DMS153 treated with DMSO at 0.1 percent for 48 hours (cell line): Measurements from ENCODE around the gene SLC15A2.
"Not testable (repeated sequence)": the region's sequence is repeated elsewhere in the genome, so short reads cannot be mapped to it uniquely, and the experiment has no call there.

Experiments used
- DNase-seq: peaks from one replicate; lab custom pipeline; 2025; ENCODE audit not compliant: unreplicated experiment; lab: John Stamatoyannopoulos, UW

The SLC15A2 gene

DNA sequence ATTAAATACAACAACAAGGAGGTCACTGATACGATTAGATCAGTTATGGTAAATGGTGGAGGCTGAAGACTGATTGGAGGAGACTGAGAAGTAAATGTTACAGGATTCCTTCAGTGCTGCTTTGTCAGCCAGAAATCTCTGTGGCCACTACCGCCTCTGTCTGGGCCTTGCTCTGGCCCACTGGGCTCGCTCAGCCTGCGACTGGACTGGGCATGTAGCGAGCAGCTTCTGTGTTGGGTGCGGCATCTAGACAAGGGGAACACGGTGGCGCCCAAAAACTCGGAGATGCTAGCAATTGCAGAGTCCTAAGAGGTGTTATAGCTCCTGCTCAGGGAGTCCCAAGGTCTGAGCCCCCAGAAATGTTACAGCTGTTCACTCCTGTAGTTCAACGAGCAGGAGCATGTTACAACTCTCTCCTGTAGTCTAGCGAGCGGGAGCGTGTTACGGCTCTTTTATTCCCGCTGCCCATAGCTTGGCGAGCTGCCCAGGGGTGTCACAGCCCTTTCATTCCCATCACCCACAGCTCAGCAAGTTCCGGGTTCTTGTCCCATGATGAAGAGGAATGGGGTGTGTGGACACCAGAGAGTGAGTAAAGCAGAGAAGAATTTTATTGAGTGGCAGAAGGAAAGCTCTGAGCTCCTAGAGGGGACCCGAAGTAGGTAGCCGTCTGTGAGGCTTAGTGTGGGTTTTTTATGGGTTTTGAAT lies 24.7 kb downstream of the SLC15A2 start:
- DNase-seq = no peak

DNA sequence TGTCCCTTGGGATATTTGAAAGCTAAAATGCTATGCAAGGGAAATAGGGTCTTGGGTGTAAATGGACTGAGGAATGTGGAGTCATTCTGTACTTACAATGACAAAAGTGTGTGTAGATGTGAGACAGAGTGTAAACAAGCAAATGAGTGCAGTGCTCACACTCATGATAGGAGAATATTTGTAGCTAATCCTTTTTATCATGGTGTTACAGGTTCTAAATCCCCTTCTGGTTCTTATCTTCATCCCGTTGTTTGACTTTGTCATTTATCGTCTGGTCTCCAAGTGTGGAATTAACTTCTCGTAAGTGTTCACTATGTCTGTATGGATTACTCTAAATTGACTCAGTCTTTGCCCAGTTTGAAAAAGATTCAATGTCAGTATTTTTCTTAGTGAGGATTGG lies 30.5 kb downstream of the SLC15A2 start:
- DNase-seq = no peak

DNA sequence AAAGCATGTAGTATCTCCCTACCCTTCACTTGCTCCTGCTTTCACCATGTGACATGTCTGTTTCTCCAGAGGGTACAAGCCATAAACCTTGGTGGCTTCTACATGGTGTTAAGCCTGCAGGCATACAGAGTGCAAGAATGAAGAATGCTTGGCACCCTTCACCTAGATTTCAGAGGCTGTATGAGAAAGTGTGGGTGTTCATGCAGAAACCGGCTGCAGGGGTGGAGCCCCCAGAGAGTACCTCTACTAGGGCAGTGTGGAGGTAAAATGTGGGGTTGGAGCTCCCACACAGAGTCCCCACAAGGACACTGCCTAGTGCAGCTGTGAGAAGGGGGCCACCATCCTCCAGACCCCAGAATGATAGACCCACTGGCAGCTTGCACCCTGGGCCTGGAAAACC lies 32.2 kb downstream of the SLC15A2 start:
- DNase-seq = no peak

DNA sequence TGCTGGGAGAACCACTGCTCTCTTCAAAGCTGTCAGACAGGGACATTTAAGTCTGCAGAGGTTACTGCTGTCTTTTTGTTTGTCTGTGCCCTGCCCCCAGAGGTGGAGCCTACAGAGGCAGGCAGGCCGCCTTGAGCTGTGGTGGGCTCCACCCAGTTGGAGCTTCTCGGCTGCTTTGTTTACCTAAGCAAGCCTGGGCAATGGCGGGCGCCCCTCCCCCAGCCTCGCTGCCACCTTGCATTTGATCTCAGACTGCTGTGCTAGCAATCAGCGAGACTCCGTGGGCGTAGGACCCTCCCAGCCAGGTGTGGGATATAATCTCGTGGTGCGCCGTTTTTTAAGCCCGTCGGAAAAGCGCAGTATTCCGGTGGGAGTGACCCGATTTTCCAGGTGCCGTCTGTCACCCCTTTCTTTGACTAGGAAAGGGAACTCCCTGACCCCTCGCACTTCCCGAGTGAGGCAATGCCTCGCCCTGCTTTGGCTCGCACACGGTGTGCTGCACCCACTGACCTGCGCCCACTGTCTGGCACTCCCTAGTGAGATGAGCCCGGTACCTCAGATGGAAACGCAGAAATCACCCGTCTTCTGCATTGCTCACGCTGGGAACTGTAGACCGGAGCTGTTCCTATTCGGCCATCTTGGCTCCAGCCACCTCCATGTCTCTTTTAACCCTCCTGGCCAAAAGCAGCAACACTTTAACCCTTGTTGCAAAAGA lies 44.1 kb downstream of the SLC15A2 start:
- DNase-seq = not testable (repeated sequence)

DNA sequence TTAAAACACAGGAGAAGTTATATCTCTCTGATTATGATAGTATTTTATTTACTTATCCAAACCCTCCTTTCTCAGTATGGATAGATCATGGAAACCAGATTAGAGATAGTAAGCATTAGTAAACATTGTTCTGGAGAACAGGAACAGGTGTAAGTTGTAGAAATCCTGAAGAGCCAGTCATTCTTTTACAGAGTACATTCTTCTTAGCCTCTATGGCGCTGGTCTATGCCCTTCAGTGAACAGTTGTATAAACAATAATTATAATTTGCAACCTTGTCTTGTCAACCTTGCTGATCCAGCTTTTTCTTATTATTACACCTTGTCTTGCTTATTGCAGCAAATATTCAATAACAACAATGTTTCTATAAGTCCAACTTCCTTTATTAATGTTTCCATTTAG lies 47.4 kb downstream of the SLC15A2 start:
- DNase-seq = no peak

DNA sequence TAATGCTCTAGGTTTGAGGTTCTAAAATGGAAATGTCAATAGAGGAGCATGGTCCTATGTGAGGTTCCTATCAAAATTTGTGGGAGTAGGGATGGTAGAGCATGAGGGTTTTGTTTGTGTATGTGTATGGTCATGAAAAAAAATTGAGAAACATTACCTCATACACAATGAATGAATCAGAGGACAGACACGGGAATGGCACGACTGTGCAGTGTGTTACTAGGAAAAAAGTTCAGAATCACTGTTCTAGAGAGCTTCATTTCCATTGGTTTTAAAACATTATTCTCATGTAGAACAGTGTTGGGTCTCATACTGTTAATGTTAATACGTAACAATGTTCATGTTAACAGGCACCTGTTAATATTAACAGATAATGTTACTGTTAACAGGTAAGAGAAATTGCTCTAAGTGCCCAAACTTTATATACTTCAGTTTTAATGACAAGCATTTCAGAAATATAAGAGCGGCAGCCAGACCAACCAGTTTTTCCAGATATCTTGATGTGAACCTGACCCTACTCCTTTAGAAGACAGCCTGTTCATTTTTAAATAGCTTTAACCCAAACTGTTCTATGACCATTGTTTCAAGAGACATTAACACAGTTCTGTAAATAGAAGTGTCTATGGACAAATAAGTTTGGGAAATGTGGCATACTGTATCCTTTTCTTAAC lies 48.0 kb downstream of the SLC15A2 start:
- DNase-seq = no peak

DNA sequence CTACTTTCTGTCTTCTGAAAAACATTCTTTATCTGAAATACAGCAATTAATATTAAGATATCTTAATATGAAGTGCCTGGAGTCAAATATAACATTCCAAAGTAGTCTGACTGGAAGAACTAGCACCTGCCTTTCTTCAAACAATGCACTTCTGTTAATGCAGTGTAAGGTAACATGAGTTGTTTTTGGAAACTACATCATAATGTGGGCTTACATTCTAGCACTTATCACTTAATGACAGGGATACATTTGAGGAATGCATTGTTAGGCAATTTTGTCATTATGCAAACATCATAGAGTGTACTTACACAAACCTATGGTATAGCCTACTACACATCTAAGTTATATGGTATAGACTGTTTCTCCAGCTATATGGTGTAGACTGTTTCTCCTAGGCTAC lies 49.2 kb downstream of the SLC15A2 start:
- DNase-seq = no peak

DNA sequence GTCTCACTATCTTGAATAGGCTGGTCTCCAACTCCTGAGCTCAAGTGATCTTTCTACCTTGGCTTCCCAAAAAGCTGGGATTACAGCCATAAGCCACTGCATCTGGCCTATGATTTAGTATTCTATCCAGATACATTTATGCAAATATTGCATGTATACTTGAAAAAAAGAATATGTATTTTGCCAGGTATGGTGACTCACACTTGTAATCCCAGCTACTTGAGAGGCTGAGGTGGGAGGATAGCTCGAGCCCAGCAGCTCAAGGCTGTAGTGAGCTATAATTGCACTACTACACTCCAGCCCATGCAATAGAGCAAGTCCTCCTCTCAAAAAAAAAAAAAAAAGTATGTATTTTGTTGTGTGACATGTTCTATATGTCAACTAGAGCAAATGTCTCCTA lies 54.4 kb downstream of the SLC15A2 start:
- no peak for DNase-seq

DNA sequence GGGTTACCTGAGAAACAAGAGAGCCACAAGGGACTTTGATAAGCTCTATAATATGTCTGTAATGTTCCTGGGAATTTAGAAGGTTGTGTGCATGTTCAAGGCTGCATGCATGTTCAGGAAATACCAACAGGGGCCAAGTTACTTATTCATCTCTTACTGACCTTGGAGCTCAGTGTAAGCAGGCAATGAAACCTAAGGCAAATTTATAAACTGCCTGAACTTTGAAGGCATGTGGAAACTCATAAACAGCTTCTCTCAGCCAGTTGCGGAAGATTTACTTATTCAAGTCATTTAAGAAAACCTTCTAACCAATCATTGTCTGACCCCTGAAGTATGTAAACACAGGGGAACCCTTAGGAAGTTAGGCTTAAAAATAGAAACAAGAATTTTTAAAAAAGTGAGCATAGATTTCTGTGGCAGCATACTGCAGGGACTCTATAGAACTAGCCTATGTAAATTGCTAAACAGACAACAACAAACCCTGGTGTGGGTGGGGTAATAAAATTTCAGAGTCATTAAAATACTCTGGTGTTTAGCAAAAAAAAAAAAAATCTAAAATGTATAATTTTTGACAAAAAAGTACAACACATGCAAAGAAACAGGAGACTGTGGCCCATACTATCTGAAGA lies 57.2 kb downstream of the SLC15A2 start:
- no peak for DNase-seq

DNA sequence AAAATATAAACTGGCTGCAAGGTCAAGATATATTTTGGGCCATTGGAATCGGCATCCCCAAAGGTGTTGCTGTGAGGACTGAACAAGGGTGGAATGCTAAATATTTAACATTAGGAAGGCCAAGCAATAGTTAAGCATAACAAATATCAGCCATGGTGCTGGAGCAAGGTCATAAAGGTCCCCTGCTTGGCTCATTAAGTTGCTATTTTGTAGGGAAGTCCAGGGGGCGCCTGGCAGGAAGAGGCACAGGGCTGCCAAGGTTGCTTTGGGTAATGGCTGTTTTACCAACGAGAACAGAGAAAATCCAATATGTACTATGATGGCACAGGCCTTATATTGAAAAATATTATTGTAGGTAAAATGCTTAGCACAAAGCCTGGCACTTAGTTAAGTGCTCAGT lies 62.2 kb downstream of the SLC15A2 start:
- DNase-seq = no peak

DNA sequence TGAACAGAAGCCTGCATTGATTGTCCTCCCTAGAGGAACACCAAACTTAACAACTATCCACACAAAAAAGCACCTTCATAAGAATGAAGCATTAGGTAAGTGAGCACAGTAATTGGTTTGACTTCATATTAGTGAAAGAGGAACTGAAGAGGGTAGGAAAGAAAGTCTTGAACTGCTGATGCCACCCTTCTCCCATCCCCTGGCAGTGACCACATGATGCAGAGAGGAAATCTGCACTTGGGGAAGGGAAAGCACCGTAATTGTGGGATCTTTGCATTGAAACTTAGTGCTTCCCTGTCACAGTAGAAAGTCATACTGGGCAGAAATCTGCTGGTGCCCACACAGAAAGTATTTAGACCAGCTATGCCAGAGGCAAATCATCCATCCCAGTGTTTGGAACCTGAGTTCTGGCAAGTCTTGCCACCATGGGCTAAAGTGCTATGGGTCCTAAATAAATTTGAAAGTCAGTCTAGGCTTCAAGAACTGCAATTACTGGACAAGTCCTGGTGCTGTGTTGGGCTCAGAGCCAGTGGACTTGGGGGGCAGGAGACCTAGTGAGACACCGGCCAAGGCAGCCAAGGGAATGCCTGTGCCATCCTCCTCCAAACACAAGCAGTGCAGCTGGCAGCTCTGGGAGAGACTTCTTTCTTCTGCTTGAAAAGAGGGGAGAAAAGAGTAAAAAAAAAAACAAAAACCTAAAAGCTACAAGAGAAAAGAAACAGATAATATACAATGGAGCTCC lies 63.6 kb downstream of the SLC15A2 start:
- no peak for DNase-seq

DNA sequence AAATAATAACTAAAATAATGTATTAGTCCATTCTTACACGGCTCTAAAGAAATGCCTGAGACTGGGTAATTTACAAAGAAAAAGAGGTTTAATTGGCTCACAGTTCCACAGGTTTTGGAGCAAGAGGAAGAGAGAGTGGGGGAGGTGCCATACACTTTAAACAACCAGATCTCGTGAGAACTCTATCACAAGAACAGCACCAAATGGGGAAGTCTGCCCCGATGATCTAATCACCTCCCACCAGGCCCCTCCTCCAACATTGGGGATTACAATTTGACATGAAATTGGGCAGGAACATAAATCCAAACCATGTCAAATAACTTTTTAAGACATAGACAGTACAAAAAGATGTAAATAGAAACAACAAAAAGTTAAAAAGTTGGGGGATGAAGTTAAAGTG lies 64.6 kb downstream of the SLC15A2 start:
- DNase-seq = no peak

DNA sequence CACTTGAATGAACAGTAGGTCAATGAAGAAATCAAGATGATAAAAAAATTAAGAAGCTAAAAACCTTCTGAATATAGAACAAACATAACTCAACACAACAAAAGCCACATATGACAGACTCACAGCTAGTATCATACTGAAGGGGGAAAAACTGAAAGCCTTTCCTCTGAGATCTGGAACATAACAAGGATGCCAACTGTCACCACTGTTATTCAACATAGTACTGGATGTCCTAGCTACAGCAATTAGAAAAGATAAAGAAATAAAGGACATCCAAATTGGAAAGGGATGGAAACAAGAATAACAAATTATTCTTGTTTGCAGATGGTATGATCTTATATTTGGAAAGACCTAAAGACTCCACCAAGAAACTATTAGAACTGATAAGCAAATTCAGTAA lies 67.1 kb downstream of the SLC15A2 start:
- DNase-seq = no peak

DNA sequence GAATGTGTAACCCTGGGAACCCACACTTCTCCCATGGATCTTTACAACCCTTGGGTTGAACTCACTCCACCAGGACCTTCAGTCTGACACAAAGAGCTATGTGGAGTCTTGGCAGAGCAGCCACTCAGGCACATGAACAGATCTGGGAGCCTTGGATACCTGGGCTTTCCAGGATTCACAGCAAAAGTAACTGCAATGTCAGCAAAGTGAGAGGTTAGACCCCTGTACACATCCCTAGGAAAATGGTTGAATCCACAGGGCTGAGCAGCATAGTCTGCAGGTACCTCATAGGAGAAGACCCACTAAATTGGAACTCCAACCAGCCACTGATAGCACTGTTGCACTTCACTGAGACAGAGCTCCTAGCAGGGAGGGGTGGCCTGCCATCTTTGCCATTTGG lies 68.2 kb downstream of the SLC15A2 start:
- no peak for DNase-seq

DNA sequence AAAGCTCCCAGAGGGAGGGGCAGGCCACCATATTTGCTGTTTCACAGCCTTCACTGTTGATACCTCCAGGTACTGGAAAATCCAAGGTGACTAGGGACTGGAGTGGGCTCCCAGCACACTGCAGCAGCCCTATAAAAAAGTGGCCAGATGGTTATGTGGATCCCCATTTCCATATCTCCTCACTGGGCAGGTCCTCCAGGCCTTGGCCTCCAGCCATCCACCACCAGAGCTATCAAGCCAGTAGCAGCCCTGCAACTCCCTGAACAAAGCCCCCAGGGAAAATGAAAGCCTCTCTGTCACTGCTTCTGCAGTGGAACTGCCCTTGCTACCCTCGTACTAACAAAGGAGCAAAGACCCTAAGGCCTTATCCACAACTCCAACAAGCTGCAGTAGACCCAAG lies 69.4 kb downstream of the SLC15A2 start:
- DNase-seq = no peak

DNA sequence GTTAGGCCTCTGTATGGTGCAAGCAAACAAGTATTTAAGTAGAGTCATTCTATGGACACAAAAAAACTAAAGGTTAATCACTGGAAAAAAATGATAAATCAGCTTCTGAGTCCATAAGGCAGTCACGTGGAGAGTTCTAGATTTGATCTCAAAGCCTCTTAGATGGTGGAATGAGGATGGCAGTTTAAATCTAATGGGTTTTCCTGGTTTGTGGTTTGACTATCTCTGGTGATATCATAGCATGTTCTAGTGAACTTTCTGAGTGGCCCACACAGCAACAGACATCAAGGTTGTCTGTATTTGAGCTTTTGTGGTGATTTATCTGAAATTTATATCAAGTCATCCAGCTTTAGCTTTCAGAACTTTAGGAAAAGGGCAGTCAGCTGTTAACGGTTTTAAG lies 75.4 kb downstream of the SLC15A2 start:
- no peak for DNase-seq

DNA sequence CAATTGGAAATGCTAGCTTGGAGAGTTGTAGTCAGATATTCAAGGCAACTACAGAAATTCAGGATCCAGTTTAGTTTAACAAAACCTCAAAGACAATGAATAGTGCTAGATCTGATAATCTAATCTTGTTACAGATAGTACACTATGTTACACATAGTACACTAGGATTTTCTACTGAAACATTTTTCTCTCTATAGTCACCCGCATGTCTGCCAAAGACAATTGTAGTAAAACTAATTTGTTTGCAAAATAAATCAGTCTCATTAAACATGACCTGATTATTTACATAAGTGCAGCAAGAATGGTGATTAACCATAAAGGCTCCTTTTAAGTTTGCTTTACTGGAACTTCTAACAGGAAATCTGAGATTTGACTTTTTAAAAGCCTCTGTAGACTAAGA lies 75.8 kb downstream of the SLC15A2 start:
- no peak for DNase-seq

DNA sequence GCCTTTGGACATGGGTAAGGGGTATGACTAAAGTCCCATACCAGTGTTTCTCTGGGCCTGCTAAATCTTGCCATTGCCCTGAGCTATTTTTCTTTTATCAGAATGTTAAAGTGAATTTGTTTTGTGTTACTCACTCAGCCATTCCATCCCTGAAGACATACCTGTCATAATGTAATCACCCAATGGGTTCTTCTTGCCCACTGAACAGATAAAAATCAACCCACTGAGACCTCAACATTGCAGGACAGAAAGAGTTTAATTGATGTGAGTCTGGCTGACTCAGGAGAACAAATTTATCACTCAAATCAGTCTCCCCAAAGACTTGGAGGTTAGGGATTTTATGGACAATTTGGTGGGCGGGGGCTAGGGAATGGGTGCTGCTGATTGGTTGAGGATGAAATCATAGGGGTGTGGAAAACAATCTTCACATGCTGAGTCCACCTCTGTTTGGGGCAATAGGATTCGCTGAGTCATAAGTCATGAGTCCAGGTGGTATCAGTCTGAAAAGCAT lies 80.5 kb downstream of the SLC15A2 start:
- DNase-seq = no peak

DNA sequence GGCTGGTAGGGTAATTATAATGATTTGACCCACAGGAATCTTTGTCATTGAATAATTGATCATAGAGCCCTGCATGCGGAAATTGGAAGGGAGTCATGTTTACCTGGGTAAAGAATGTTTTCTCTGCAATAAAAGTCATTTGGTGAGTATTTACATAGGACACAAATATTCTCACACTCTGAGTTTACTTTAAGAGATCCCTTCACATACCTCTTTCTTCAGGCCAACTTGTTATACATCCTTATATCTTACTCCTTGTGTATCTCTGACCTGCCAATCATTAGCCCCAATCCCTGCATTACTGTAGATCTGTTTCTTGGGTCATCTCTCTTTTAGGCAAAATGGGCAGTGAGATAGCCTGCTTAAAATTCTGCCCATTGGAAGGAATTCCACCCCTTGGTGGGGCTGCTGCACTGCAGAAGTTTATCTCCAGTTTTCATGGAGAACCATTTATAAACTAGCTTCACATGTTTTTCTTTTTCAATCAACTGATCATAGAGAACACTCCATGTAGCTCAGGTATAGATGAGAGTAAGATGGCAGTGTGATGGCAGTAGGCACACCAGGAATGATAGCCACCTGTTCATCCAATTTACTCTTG lies 81.6 kb downstream of the SLC15A2 start:
- no peak for DNase-seq

DNA sequence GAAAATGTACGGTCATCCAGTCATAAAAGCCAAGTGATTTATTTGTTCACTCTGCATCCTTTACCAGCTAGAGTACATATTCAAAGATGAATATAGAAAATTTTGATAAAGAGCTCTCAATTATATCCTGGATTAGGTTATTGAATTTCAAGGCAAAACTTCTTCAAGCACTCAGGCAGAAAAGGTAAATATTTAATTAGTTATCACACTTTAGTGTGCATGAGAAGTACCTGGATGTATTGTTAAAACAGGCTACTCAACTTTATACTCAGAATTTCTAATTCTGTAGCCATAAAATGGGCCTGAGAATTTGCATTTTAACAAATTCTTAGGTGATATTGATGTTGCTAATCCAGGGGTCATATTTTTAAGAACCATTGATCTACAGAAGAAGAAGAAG lies 82.5 kb downstream of the SLC15A2 start:
- no peak for DNase-seq

DNA sequence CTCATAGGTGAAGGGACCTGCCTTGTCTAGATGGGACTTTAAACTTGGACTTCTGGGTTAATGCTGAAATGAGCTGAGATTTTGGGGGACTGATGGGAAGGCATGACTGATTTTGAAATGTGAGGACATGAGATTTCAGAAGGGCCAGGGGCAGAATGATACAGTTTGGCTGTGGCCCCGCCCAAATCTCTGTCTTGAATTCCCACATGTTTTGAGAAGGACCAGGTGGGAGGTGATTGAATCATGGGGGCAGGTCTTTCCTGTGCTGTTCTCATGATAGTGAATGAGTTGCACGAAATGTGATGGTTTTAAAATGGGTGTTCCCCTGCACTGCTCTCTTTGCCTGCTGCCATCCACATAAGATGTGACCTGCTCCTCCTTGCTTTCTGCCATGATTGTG lies 85.0 kb downstream of the SLC15A2 start:
- no peak for DNase-seq
